Keratinocyte (primary cell): ENCODE data around the gene EXOC6B. TPM values are rescaled to one million over a fixed set of nuclear protein-coding genes. Genes with fewer than 3 reads are reported as not detected.

Source experiments
- DNase-seq: peaks from one replicate; pipeline ENCODE4 v3.0.0-alpha.2; 2011; ENCODE audit warnings: low read depth, missing footprints, low spot score
- FAIRE-seq: peaks from 2 replicates; lab custom pipeline; 2011; peaks lifted over from hg19 to GRCh38; lab: Jason Lieb, UNC
- H2AFZ ChIP-seq: 2 replicates; pipeline ENCODE4 v1.6.0; 2012; ENCODE audit warnings: low read length, control low read depth, inconsistent platforms; ENCODE audit not compliant: control insufficient read depth
- H3K27ac ChIP-seq: 2 replicates; pipeline ENCODE4 v1.5.1; 2011; ENCODE audit warnings: low read length; ENCODE audit not compliant: control insufficient read depth, insufficient read depth
- H3K27me3 ChIP-seq: 3 replicates; pipeline ENCODE4 v1.6.0; 2011; ENCODE audit warnings: low read length; ENCODE audit not compliant: control insufficient read depth, insufficient read depth; ENCODE audit errors: extremely low read depth
- H3K36me3 ChIP-seq, 2 experiments: 2 replicates in 1 of 2; 3 replicates in 1 of 2; pipeline ENCODE4 v1.5.1; 2011; ENCODE audit warnings: low read length in 2 of 2, mild to moderate bottlenecking in 1 of 2; ENCODE audit not compliant: control insufficient read depth in 2 of 2, insufficient read depth in 2 of 2; ENCODE audit errors: extremely low read depth in 1 of 2
- H3K4me1 ChIP-seq: 3 replicates; pipeline ENCODE4 v1.5.1; 2011; ENCODE audit warnings: low read length; ENCODE audit not compliant: control insufficient read depth, insufficient read depth; ENCODE audit errors: extremely low read depth
- H3K4me2 ChIP-seq: 3 replicates; pipeline ENCODE4 v1.6.0; 2011; ENCODE audit warnings: low read depth, low read length; ENCODE audit not compliant: control insufficient read depth, insufficient read depth; ENCODE audit errors: extremely low read depth
- H3K4me3 ChIP-seq, 3 experiments: fragments of 200-600 bp in 1 of 3; sonication (generic) in 1 of 3; 2 replicates in 2 of 3; 3 replicates in 1 of 3; pipeline ENCODE4 v1.5.1; 2011 to 2016; ENCODE audit warnings: low read length in 3 of 3, mild to moderate bottlenecking in 3 of 3, control low read depth in 2 of 3, inconsistent platforms in 1 of 3, low read depth in 1 of 3, mixed read lengths in 1 of 3, mixed run types in 1 of 3, moderate library complexity in 1 of 3; ENCODE audit not compliant: control insufficient read depth in 2 of 3, insufficient read depth in 2 of 3; ENCODE audit errors: extremely low read depth in 1 of 3
- H3K79me2 ChIP-seq: 2 replicates; pipeline ENCODE4 v1.6.0; 2012; ENCODE audit warnings: low read length; ENCODE audit not compliant: control insufficient read depth, insufficient read depth
- H3K9ac ChIP-seq: 3 replicates; pipeline ENCODE4 v1.6.0; 2011; ENCODE audit warnings: low read length; ENCODE audit not compliant: control insufficient read depth, insufficient read depth; ENCODE audit errors: extremely low read depth
- H3K9me1 ChIP-seq: 3 replicates; pipeline ENCODE4 v1.6.0; 2011; ENCODE audit warnings: low read length; ENCODE audit not compliant: control insufficient read depth, insufficient read depth; ENCODE audit errors: extremely low read depth
- H3K9me3 ChIP-seq: 2 replicates; pipeline ENCODE4 v1.5.1; 2012; ENCODE audit warnings: low read depth, low read length; ENCODE audit not compliant: control insufficient read depth
- H4K20me1 ChIP-seq: 3 replicates; pipeline ENCODE4 v1.6.0; 2011; ENCODE audit warnings: low read length; ENCODE audit not compliant: control insufficient read depth, insufficient read depth; ENCODE audit errors: extremely low read depth
- EZH2 ChIP-seq: IDR thresholded peaks from one replicate; pipeline ENCODE4 v1.6.1; 2012; ENCODE audit warnings: inconsistent platforms, mild to moderate bottlenecking, low read length, moderate library complexity
- dilution Hi-C: fragments of 300-500 bp; cut with MboI; formaldehyde crosslinking; loops from one replicate; pipeline ENCODE4 v1.7.0; 2020; ENCODE audit warnings: low sequenced_read_pairs; ENCODE audit not compliant: extremely low pct_ligation_motif_present
- polyA plus RNA-seq, 5 experiments: library from polyadenylated mRNA; depleted of rRNA in 3 of 5; stranded (reverse) in 3 of 5; stranded (forward) in 1 of 5; unstranded in 1 of 5; fragments of >200 nt; gene quantifications; 1 replicate in 1 of 5; 2 replicates in 3 of 5; 3 replicates in 1 of 5; pipeline versions ENCODE4 v1.2.1 to v1.2.3, GENCODE V29; 2011 to 2012; ENCODE audit warnings: missing spikeins in 2 of 5, low read depth in 1 of 5, low replicate concordance in 1 of 5
- TF ChIP-seq, protein P1 (sequence below), 3 experiments: IDR thresholded peaks in 1 of 3; conservative IDR thresholded peaks in 1 of 3; optimal IDR thresholded peaks in 1 of 3; 2 replicates in 2 of 3; 3 replicates in 1 of 3; pipeline versions ENCODE3 to v1.5.1; 2011; ENCODE audit warnings: low read length in 3 of 3, mild to moderate bottlenecking in 3 of 3, moderate library complexity in 2 of 3, control low read depth in 1 of 3, inconsistent platforms in 1 of 3; ENCODE audit not compliant: insufficient read depth in 2 of 3; ENCODE audit errors: extremely low read depth in 1 of 3

Gene EXOC6B
- polyA plus RNA-seq, 1 donor (not counting 4 experiments of a cell fraction or from before 2014, with no cell fraction given) = 37.3 TPM

- Histone ChIP-seq H3K27me3 (no peaks in the 10 kb centered on the region), H3K4me2 (no peak overlapping the region), H3K9me1 (no peaks in the 10 kb centered on the region), H4K20me1 (no peaks in the 10 kb centered on the region), H2AFZ (no peak overlapping the region), H3K79me2 (no peaks in the 10 kb centered on the region), H3K4me3 (no peak overlapping the region), H3K4me1 (no peaks in the 10 kb centered on the region), H3K9ac (no peak overlapping the region), H3K36me3 (peaks cover 0 to 3% of the 10 kb centered on the region in 2 experiments), H3K27ac (no peak overlapping the region), H3K9me3 (no peaks in the 10 kb centered on the region)
- FAIRE-seq (no peak), DNase-seq (no peak)
- TF ChIP-seq, protein P1, sequence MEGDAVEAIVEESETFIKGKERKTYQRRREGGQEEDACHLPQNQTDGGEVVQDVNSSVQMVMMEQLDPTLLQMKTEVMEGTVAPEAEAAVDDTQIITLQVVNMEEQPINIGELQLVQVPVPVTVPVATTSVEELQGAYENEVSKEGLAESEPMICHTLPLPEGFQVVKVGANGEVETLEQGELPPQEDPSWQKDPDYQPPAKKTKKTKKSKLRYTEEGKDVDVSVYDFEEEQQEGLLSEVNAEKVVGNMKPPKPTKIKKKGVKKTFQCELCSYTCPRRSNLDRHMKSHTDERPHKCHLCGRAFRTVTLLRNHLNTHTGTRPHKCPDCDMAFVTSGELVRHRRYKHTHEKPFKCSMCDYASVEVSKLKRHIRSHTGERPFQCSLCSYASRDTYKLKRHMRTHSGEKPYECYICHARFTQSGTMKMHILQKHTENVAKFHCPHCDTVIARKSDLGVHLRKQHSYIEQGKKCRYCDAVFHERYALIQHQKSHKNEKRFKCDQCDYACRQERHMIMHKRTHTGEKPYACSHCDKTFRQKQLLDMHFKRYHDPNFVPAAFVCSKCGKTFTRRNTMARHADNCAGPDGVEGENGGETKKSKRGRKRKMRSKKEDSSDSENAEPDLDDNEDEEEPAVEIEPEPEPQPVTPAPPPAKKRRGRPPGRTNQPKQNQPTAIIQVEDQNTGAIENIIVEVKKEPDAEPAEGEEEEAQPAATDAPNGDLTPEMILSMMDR (optimal IDR thresholded peaks at IDR 0.05 in 1 of 3, IDR thresholded peaks at IDR 0.05 in 1 of 3, conservative IDR thresholded peaks at IDR 0.05 in 1 of 3; ENCODE audit: extremely low read depth in 1 of 3, insufficient read depth in 2 of 3, low read length in 3 of 3) = no peak
- no peak for TF ChIP-seq EZH2
- dilution Hi-C loops = no loop called here
These were observed 312.8 kb downstream of the EXOC6B start for GRCh38 chr2:72513011-72513410.

GRCh38 chr2:72512376-72512775, 313.5 kb downstream of the EXOC6B start:
- Histone ChIP-seq H3K4me2 (no peak overlapping the region), H3K27me3 (no peaks in the 10 kb centered on the region), H3K79me2 (no peaks in the 10 kb centered on the region), H3K4me1 (no peaks in the 10 kb centered on the region), H3K36me3 (peaks cover 0 to 3% of the 10 kb centered on the region in 2 experiments), H4K20me1 (no peaks in the 10 kb centered on the region), H2AFZ (no peak overlapping the region), H3K9me1 (no peaks in the 10 kb centered on the region), H3K27ac (no peak overlapping the region), H3K4me3 (no peak overlapping the region), H3K9me3 (no peaks in the 10 kb centered on the region), H3K9ac (no peak overlapping the region)
- dilution Hi-C loops = no loop called here
- FAIRE-seq (no peak), DNase-seq (no peak)
- TF ChIP-seq EZH2 = no peak
- TF ChIP-seq, protein P1 (optimal IDR thresholded peaks at IDR 0.05 in 1 of 3, IDR thresholded peaks at IDR 0.05 in 1 of 3, conservative IDR thresholded peaks at IDR 0.05 in 1 of 3; ENCODE audit: extremely low read depth in 1 of 3, insufficient read depth in 2 of 3, low read length in 3 of 3) = no peak
